ENCODE data around the gene GRID2IP.

- peak; percentile 74 for TF ChIP-seq CTCF (IDR thresholded peaks at IDR 0.05)
- no peak for TF ChIP-seq EZH2 (IDR thresholded peaks at IDR 0.05; ENCODE audit: borderline replicate concordance, insufficient read depth, low read depth, low read length, poor library complexity, severe bottlenecking)
Measured at GRCh38 chr7:6589829-6590644, 38.8 kb upstream of the GRID2IP start, which contains the start of gene INTS15.

Data from B cell (primary cell).